GM18499 (cell line): ENCODE data around the gene HAND2.

ENCODE experiments used
- ATAC-seq: cut with Tn5 transposase; IDR thresholded peaks from one replicate; pipeline ENCODE4 v1.9.1; 2021; ENCODE audit warnings: moderate number of reproducible peaks; ENCODE audit not compliant: insufficient read depth, unreplicated experiment

HAND2 gene

GRCh38 chr4:173537613-173538147, 7.7 kb upstream of the HAND2 start:
- no peak for ATAC-seq

GRCh38 chr4:173536808-173537429, 6.9 kb upstream of the HAND2 start:
- no peak for ATAC-seq

DNA sequence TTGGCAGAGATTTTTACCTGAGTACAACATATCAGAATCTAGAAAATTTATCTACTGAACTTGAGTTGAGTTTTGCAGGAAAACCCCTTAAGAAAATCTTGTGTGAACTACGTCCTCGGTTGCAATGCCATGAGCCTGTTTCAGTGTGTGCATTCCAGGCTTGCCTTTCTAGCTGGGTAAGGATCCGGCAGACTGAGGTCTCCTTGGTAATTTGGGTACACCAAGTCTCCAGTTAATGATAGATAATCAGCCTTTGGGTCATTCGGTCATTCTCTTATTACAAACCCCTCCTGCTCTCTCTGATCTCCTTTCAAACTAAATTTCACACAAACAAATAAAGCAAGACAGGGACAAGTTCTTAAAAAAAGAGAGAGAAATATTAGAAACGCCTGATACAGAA, 5.9 kb upstream of the HAND2 start:
- ATAC-seq = no peak

GRCh38 chr4:173535165-173535902, 5.3 kb upstream of the HAND2 start:
- ATAC-seq = no peak

DNA sequence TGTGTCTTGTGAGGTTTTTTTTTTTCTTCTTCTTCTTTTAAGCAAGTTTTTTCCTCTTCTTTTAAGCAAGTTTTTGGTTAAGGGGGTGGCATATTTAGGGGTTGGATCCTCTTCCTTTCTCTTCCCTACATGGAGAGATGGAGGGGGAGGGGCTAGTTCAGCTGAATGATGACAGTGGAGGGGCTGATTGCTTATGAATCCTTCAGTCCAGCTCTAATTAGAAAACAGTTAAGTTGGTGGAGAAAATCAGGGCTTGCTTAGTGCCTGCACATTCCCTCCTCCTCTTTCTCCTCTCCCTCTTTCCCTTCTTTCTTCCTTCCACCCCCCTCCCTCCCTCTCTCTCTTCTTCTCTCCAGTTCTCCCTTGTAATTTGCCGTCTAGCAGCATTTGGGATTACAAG, 4.4 kb upstream of the HAND2 start:
- no peak for ATAC-seq

DNA sequence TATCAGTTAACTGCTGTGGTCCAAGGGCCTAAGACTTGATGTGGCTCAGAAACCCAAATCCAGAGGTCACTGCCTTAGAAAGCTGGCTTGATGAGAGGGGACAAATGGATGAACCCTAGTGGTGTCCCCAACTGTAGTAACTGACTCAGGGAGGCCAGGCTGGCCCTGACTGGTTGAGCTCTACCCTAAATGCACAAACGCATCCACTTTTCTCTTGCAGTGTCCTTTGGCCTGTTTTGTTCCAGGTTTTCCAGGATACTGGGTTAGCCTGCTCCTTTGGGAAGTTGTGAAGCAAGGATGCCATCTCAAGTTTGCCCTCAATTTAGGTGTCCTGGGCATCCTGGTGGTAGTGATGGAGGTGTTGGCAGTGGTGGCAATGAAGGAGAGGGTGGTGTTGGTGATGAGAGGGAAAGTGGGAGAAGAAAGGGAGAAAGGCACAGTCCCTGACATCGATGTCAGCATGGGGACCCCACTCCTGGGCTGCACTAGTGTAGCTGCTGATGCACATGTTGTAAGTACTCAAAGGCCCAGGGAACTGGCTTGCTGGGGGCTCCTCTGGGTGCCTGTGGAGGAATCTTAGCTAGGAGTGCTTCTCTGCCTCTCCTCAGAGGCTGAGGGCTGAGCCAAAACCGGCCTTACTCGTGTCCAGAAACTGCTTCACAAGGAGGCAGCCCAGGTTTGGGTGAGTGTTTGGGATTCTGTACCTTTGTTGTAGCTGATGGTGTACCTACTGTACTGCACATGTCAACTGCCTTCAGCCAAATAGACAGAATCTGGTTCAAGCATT, 2.9 kb upstream of the HAND2 start:
- no peak for ATAC-seq

DNA sequence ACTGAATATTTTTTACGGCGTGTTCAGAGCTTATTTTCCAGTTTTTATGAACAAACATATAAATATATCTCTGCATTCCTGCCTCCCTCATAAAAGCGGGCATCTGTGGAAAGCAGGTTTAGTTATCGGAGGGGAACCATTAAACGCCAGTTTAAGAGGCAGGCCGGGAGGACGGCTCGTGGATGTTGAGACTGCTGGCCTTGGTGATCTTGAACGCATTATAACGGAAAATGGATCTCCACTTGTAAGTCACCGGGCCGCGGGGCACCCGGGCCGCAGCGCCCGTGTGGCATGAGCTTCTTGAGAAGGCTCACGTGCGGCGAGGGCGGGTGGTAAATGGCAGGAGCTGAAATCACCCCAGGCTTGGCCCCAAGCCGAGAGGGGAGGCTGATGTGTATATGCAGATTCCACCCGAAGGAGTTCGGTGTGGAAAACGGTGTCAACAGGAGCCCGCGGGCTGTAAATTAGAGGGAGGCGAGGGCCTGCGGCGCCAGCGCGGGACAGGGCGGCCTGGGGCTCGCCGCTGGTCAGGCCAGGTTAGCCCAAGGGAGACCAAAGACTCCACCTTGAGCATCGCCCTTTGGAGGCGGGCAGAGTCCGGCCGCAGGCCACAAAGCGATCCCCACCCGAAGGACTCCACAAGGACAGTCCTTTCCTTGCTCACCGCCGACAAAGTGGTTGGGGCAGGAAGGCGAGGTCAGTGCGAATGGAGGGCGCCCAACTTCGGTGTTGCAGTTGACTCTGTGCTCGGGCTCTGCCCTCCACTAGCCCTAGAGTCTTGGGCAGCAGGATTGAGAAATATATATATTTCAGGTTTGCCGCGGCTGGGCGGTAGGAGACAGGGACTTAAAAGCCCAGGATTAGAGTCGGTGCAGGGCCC, 1.3 kb upstream of the HAND2 start:
- no peak for ATAC-seq

GRCh38 chr4:173530326-173531085, 477 bp upstream of the HAND2 start:
- ATAC-seq = no peak

DNA sequence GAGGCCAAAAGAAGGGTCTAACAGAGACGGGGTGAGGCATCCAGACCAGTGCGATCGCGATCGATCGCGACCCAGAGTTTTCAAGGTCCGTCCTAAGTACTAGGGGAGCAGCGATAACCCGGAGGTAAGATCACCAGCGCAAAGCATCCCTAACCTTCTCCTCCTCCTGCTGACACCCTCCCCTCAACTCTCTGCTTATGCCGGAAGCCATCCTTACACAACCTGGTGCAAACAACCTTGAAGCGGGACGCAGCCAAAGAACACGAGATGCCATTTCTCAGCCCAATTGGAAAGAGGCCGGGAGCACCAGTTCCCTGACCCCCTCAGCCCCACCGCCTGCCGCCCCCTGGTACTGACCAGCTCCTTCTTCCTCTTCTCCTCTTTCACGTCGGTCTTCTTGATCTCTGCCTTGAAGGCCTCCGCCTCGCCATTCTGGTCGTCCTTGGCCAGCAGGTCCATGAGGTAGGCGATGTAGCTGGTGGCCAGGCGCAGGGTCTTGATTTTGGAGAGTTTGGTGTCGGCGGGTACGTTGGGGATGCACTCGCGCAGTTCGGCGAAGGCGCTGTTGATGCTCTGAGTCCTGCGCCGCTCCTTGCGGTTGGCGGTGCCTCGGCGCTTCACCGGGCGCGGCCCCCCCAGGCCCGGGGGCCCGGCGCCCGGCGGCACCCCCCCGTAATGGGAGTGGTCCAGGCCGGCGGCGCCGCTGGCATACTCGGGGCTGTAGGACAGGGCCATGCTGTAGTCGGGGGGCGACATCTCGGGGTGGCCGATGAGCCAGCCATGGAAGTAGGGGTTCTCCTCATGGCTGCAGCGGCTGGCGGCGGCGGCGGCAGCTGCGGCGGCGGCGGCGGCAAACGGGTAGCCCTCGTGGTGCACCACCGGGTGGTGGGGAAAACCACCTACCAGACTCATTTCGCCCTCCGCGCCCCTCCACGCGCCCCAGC, 1.4 kb downstream of the HAND2 start:
- ATAC-seq = no peak

DNA sequence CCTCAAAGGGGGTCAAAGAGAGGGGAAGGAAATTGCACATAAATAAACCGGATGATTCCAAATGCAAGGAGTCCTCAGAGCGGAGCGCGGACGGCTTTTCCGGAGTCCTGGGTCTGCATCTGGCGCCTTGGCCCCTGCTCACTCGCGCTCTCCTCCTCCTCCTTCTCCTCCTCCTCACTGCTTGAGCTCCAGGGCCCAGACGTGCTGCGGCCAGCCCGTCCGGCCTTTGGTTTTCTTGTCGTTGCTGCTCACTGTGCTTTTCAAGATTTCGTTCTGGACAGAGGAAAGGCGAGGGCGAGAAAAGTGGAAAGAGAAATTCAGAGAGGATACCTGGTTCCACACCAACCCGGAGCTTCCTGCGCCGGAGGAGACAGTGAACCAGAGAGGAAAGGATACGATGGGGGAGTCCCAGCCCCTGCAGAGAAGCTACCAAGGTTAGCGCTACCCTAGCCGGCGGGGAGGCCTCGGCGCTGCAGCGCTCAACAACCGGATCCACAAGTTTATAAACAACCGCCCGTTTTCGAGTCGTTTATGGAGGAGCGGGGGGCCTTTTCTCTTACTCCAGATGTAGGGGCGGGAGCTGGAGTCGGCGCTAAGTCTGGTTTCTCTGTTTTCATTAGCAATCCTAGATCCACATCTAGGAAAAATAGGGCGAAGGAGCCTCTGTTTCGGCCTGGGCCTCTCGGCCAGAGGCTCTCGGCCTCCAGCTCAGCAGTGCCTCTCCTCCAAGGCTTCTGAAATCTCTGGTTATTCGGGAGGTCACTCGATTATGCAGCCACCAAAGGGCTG, 2.7 kb downstream of the HAND2 start:
- no peak for ATAC-seq

DNA sequence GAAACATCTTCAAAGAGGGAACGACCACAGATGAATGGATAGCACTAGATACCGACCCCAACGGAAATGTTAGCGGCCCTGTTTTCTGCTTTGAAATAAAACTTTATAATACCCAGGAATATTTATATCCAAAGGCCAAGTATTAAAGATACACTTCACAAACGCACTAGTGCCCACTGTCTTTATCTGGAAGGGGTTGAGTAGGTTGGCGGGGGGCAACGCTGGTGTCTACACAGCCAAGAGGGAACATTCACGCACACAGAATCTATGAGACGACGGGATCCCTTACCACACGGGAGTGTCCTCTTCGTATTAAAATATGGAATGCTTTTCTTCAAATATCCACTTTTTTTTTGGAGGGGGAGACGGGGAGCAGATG, 3.3 kb downstream of the HAND2 start:
- ATAC-seq = no peak

- no peak for ATAC-seq
Measured at GRCh38 chr4:173526027-173526482, 4.0 kb downstream of the HAND2 start.

- no peak for ATAC-seq
Measured at GRCh38 chr4:173525118-173526011, 4.7 kb downstream of the HAND2 start.

DNA sequence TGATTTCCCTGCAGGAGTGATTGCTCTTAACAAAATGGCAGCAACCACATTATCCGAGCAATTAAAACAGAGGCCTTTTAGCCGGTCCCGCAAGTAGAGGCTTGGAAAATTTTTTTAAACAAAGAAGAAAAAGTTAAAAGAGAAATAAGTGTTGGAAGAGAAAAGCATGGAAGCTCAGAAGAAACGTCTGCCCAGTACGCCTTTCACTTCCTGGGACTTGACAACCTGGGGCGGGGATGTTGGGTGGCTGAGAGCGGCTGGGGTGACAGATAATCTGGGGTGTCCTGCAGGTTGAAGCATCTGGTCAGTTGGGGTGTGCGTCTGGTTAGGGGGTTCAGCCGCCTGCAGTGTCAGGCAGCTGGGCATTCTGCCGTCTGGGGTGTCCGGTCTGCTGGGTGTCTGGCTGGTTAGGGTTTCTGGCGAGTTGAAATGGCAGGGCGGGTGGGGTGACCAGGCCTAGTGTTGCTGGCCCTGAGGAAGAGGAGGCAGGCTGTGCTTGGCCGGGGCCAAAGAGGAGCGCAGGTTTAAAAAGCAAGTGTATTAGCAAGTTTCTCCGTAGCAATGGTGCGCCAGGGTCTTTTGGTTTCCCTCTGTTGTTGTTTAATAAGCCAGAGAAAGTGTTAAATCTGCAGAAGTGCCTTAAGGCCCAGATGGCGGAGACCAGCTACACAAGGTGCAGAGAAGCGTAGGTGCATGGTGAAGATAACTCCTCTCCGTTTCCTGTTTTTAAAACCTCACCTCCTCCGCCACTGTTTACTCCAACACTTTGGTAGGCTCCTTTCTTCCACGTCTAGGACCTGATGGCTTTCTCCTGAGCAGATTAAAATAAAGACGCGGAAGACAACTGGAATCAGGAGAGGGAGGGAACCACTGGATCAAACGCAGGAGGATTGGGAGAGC, 5.6 kb downstream of the HAND2 start:
- ATAC-seq = no peak

GRCh38 chr4:173522951-173523395, 7.1 kb downstream of the HAND2 start:
- ATAC-seq = no peak
